Prostate gland (tissue), 2 donors: ENCODE measurements around the gene HDLBP.

Experiments
- POLR2AphosphoS5 ChIP-seq: sonication (generic); formaldehyde crosslinking; IDR thresholded peaks from one replicate; pipeline ENCODE4 v1.6.1; 2017; ENCODE audit warnings: antibody characterized with exemption
- TF ChIP-seq, protein P1 (sequence below), 4 experiments: fragments of 200-600 bp in 2 of 4; fragments of 450-650 bp in 2 of 4; sonication (generic) in 2 of 4; IDR thresholded peaks; 1 replicate in 3 of 4; 2 replicates in 1 of 4; pipeline ENCODE4 v1.5.1; 2016 to 2019; ENCODE audit warnings: antibody characterized with exemption in 4 of 4, mild to moderate bottlenecking in 2 of 4, moderate library complexity in 2 of 4

DNA sequence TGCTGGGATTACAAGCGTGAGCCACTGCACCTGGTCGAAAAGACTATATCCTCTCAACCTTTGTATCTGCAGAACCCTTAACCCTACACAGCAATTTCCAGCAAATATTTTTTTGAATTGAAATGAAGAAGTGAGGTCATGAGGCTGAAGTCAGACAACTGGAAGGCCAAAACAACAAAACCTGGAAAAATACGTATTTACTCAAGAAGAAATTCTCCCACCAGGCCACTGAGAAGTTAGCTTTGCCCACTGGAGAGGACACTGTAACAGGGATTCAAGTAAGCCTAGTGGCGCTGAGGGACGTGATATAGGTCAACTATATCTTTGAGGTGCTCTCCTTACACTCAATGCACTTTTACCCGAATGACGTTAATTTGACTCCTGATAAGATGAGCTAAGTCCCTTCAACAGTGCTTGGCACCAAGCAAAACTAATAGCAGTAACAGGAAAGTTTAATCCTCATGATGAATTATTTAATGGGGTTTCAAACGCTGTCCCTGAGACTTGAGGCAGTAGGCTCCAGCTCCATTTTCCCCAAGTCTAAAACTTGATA is 1.9 kb downstream of the HDLBP start:
- TF ChIP-seq, protein P1, sequence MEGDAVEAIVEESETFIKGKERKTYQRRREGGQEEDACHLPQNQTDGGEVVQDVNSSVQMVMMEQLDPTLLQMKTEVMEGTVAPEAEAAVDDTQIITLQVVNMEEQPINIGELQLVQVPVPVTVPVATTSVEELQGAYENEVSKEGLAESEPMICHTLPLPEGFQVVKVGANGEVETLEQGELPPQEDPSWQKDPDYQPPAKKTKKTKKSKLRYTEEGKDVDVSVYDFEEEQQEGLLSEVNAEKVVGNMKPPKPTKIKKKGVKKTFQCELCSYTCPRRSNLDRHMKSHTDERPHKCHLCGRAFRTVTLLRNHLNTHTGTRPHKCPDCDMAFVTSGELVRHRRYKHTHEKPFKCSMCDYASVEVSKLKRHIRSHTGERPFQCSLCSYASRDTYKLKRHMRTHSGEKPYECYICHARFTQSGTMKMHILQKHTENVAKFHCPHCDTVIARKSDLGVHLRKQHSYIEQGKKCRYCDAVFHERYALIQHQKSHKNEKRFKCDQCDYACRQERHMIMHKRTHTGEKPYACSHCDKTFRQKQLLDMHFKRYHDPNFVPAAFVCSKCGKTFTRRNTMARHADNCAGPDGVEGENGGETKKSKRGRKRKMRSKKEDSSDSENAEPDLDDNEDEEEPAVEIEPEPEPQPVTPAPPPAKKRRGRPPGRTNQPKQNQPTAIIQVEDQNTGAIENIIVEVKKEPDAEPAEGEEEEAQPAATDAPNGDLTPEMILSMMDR (IDR thresholded peaks at IDR 0.05): no peak
- no peak for TF ChIP-seq POLR2AphosphoS5
